Activated naive CD4-positive, alpha-beta T cell treated with anti-CD3 and anti-CD28 coated beads for 36 hours (primary cell): ENCODE results near the gene RNF166. TPM values are rescaled to one million over a fixed set of nuclear protein-coding genes. Genes with fewer than 3 reads are reported as not detected.

Experiments
- CTCF ChIA-PET: fragments of 350-600 bp; sonication (Branson Sonifier 250); formaldehyde crosslinking; loops from one replicate; lab custom pipeline; 2021; ENCODE audit warnings: antibody characterized with exemption; lab: Charles Lee
- DNase-seq: peaks from one replicate; pipeline ENCODE4 v3.0.0-alpha.2; 2020
- H3K27ac Mint-ChIP-seq: one replicate; pipeline ENCODE4 v1.8.0; 2021; ENCODE audit warnings: mild to moderate bottlenecking, mixed read lengths
- H3K27me3 Mint-ChIP-seq: one replicate; pipeline ENCODE4 v1.8.0; 2021; ENCODE audit warnings: low read depth, mixed read lengths
- H3K36me3 Mint-ChIP-seq: one replicate; pipeline ENCODE4 v1.8.0; 2021; ENCODE audit warnings: low read depth, mixed read lengths
- H3K4me1 Mint-ChIP-seq: one replicate; pipeline ENCODE4 v1.8.0; 2021; ENCODE audit warnings: low read depth, mixed read lengths
- H3K4me3 Mint-ChIP-seq: one replicate; pipeline ENCODE4 v1.8.0; 2021; ENCODE audit warnings: mild to moderate bottlenecking, moderate library complexity, mixed read lengths
- H3K9me3 Mint-ChIP-seq: one replicate; pipeline ENCODE4 v1.8.0; 2021; ENCODE audit warnings: mixed read lengths
- intact Hi-C: fragments of 100-400 bp; cut with micrococcal nuclease; formaldehyde crosslinking; loops from one replicate; pipeline ENCODE4 v1.15.1; 2023
- total RNA-seq, 2 experiments: library from RNA; stranded (reverse); gene quantifications; one replicate each; pipeline ENCODE4 v1.2.3, GENCODE V29; 2021

The RNF166 gene
- total RNA-seq = 10 to 100 TPM; 33.6 to 35.3 TPM

GRCh38 chr16:88706229-88706964, at the start of gene RNF166, which contains the start of gene CTU2:
TSS of gene RNF166 (minus strand) at chr16:88706408. CDS start at chr16:88706325, 83 bp downstream.
TSS of gene CTU2 (plus strand) at chr16:88706503. CDS start at chr16:88706531, 28 bp downstream.
- intact Hi-C loops = loop anchor here (1.0 to 10.0 kb wide), 5 partner anchors 43 to 388 kb away; partner anchors contain the start of genes ACSF3, CYBA, MVD and TRAPPC2L
- CTCF ChIA-PET = interaction anchor here (0.7 to 1.2 kb wide), 4 partner anchors 12 to 104 kb away, joined by 3 to 5 read pairs (median 3); no protein-coding TSS in a partner anchor

GRCh38 chr16:88754912-88755744, 48.9 kb upstream of the RNF166 start:
- intact Hi-C loops = no loop called here
- CTCF ChIA-PET = interaction anchor here (0.8 to 2.3 kb wide), 3 partner anchors 10 to 25 kb away, joined by 3 to 7 read pairs (median 5); no protein-coding TSS in a partner anchor
- H3K4me1 Mint-ChIP-seq = peaks cover 9% of the 10 kb centered on the region
- H3K27ac Mint-ChIP-seq = no peak overlapping the region
- DNase-seq = no peak
- no peaks in the 10 kb centered on the region for H3K27me3 Mint-ChIP-seq
- no peaks in the 10 kb centered on the region for H3K36me3 Mint-ChIP-seq
- no peak overlapping the region for H3K4me3 Mint-ChIP-seq
- no peaks in the 10 kb centered on the region for H3K9me3 Mint-ChIP-seq

More at GRCh38 chr16:88706229-88706964, at the start of gene RNF166, which contains the start of gene CTU2:
- peak within 1 kb of the TSS; percentile 84 for H3K4me3 Mint-ChIP-seq
- peaks cover 12% of the 10 kb centered on the region for H3K36me3 Mint-ChIP-seq
- H3K27me3 Mint-ChIP-seq = no peaks in the 10 kb centered on the region
- DNase-seq = peak; percentile 92
- H3K4me1 Mint-ChIP-seq = peaks cover 60% of the 10 kb centered on the region
- H3K9me3 Mint-ChIP-seq = no peaks in the 10 kb centered on the region
- peak within 1 kb of the TSS; percentile 77 for H3K27ac Mint-ChIP-seq

- intact Hi-C loops = no loop called here
These were observed 48.1 kb upstream of the RNF166 start for GRCh38 chr16:88754109-88754911.

GRCh38 chr16:88753602-88754001, 47.4 kb upstream of the RNF166 start:
- Mint-ChIP-seq H3K36me3 (no peaks in the 10 kb centered on the region), H3K4me3 (no peak overlapping the region), H3K4me1 (peaks cover 3% of the 10 kb centered on the region), H3K27me3 (no peaks in the 10 kb centered on the region), H3K9me3 (no peaks in the 10 kb centered on the region), H3K27ac (no peak overlapping the region)
- CTCF ChIA-PET = interaction anchor here (0.6 to 2.3 kb wide), 3 partner anchors 8 to 22 kb away, joined by 3 to 7 read pairs (median 5); no protein-coding TSS in a partner anchor
- intact Hi-C loops = no loop called here
- DNase-seq = no peak

More at GRCh38 chr16:88754109-88754911, 48.1 kb upstream of the RNF166 start:
- peaks cover 6% of the 10 kb centered on the region for H3K4me1 Mint-ChIP-seq
- no peaks in the 10 kb centered on the region for H3K36me3 Mint-ChIP-seq
- H3K27me3 Mint-ChIP-seq = no peaks in the 10 kb centered on the region
- DNase-seq = no peak
- no peak overlapping the region for H3K27ac Mint-ChIP-seq
- H3K4me3 Mint-ChIP-seq = no peak overlapping the region
- CTCF ChIA-PET = interaction anchor here (0.6 to 2.3 kb wide), 3 partner anchors 9 to 22 kb away, joined by 3 to 7 read pairs (median 5); no protein-coding TSS in a partner anchor
- no peaks in the 10 kb centered on the region for H3K9me3 Mint-ChIP-seq

- Mint-ChIP-seq H3K4me1 (peaks cover 2% of the 10 kb centered on the region), H3K9me3 (no peaks in the 10 kb centered on the region), H3K36me3 (no peaks in the 10 kb centered on the region), H3K27ac (no peak overlapping the region), H3K27me3 (no peaks in the 10 kb centered on the region), H3K4me3 (no peak overlapping the region)
- intact Hi-C loops = no loop called here
- no peak for DNase-seq
- CTCF ChIA-PET = interaction anchor here (2.3 kb wide), 1 partner anchor 16 kb away, joined by 5 read pairs; no protein-coding TSS in a partner anchor
These were observed 47.0 kb upstream of the RNF166 start for GRCh38 chr16:88753191-88753590.

GRCh38 chr16:88752386-88753002, 46.3 kb upstream of the RNF166 start:
- Mint-ChIP-seq H3K27me3 (no peaks in the 10 kb centered on the region), H3K4me3 (no peak overlapping the region), H3K27ac (no peak overlapping the region), H3K36me3 (no peaks in the 10 kb centered on the region), H3K4me1 (peaks cover 2% of the 10 kb centered on the region), H3K9me3 (no peaks in the 10 kb centered on the region)
- DNase-seq = no peak
- intact Hi-C loops = no loop called here
- CTCF ChIA-PET = interaction anchor here (1.3 kb wide), 1 partner anchor 15 kb away, joined by 4 read pairs; no protein-coding TSS in a partner anchor

GRCh38 chr16:88750854-88751253, 44.6 kb upstream of the RNF166 start:
- Mint-ChIP-seq H3K36me3 (no peaks in the 10 kb centered on the region), H3K4me3 (no peak overlapping the region), H3K27ac (no peak overlapping the region), H3K9me3 (no peaks in the 10 kb centered on the region), H3K27me3 (no peaks in the 10 kb centered on the region), H3K4me1 (peaks cover 13% of the 10 kb centered on the region)
- intact Hi-C loops = no loop called here
- no peak for DNase-seq
- CTCF ChIA-PET = interaction anchor here (1.0 kb wide), 1 partner anchor 13 kb away, joined by 4 read pairs; no protein-coding TSS in a partner anchor

- CTCF ChIA-PET = no interaction called here
- no peak for DNase-seq
- intact Hi-C loops = no loop called here
- Mint-ChIP-seq H3K27me3 (no peaks in the 10 kb centered on the region), H3K36me3 (no peaks in the 10 kb centered on the region), H3K9me3 (no peaks in the 10 kb centered on the region), H3K4me1 (peaks cover 22% of the 10 kb centered on the region), H3K4me3 (no peak overlapping the region), H3K27ac (no peak overlapping the region)
These were observed 43.1 kb upstream of the RNF166 start for GRCh38 chr16:88749358-88749757.

- intact Hi-C loops = no loop called here
- Mint-ChIP-seq H3K4me1 (peaks cover 32% of the 10 kb centered on the region), H3K9me3 (no peaks in the 10 kb centered on the region), H3K4me3 (no peak overlapping the region), H3K36me3 (no peaks in the 10 kb centered on the region), H3K27me3 (no peaks in the 10 kb centered on the region), H3K27ac (no peak overlapping the region)
- CTCF ChIA-PET = interaction anchor here (4.6 kb wide), 1 partner anchor 34 kb away, joined by 35 read pairs; no protein-coding TSS in a partner anchor
- no peak for DNase-seq
These were observed 42.2 kb upstream of the RNF166 start for GRCh38 chr16:88748364-88748763.

- Mint-ChIP-seq H3K4me3 (no peak overlapping the region), H3K36me3 (no peaks in the 10 kb centered on the region), H3K27ac (no peak overlapping the region), H3K4me1 (peaks cover 32% of the 10 kb centered on the region), H3K27me3 (no peaks in the 10 kb centered on the region), H3K9me3 (no peaks in the 10 kb centered on the region)
- CTCF ChIA-PET = interaction anchor here (0.8 to 4.6 kb wide), 2 partner anchors 10 to 35 kb away, joined by 3 to 35 read pairs; no protein-coding TSS in a partner anchor
- intact Hi-C loops = no loop called here
- peak; percentile 37 for DNase-seq
These were observed 41.5 kb upstream of the RNF166 start for GRCh38 chr16:88747588-88748301.
